DMS79 (cell line): ENCODE results near the gene ST8SIA2.
"Not testable (repeated sequence)": the region's sequence is repeated elsewhere in the genome, so short reads cannot be mapped to it uniquely, and the experiment has no call there.

ENCODE experiments used
- DNase-seq: peaks from one replicate; lab custom pipeline; 2025; lab: John Stamatoyannopoulos, UW

Gene ST8SIA2

DNA sequence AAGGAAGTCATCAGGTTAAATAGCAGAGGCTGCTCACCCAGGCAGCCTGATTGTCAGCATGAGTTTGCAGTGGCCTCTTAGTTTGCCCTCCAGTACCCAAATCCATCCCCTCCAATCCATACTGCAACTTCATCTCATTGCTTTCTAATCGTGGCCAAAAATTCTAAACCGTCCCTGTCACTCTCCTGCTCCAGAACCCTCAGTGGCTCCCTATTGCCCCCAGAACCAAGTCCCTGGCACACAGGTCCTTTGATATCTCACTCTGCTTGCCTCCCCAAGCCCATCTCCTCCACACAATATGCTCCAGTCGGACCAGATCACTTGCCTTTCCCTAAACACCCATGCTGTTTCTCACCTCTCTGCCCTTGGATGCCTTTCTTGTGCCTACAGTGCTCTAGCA, 49.7 kb downstream of the ST8SIA2 start:
- DNase-seq = no peak

DNA sequence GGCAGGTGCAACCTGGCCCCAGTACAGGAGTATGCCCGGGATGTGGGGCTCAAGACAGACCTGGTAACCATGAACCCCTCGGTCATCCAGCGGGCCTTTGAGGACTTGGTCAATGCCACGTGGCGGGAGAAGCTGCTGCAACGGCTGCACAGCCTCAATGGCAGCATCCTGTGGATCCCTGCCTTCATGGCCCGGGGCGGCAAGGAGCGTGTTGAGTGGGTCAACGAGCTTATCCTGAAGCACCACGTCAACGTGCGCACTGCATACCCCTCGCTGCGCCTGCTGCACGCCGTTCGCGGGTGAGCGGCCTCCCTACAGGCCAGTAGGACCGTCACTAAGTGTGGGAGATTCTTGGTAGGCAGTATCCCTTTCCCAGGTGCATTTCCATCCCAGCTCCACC, 51.0 kb downstream of the ST8SIA2 start:
- DNase-seq = no peak

DNA sequence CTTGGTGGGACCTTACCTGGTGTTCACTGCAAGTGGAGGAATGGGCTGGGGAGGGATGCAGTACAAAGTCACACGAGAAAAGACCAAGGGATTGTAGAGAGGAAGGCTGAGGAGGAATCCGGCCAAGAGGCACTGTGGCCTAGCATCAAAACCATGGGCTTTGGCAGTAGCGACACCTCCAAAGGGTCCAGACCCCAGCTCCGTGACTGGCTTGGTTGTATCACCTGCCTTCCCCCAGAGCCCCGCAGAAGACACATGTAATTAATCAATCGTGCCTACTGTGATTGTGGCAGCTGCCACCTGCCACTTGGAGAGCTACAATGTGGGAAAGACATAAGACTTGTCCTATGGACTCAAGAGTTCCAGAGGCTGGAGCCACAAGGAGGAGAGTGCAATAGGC, 54.7 kb downstream of the ST8SIA2 start:
- DNase-seq = no peak

GRCh38 chr15:92449476-92449875, 55.8 kb downstream of the ST8SIA2 start:
- no peak for DNase-seq

DNA sequence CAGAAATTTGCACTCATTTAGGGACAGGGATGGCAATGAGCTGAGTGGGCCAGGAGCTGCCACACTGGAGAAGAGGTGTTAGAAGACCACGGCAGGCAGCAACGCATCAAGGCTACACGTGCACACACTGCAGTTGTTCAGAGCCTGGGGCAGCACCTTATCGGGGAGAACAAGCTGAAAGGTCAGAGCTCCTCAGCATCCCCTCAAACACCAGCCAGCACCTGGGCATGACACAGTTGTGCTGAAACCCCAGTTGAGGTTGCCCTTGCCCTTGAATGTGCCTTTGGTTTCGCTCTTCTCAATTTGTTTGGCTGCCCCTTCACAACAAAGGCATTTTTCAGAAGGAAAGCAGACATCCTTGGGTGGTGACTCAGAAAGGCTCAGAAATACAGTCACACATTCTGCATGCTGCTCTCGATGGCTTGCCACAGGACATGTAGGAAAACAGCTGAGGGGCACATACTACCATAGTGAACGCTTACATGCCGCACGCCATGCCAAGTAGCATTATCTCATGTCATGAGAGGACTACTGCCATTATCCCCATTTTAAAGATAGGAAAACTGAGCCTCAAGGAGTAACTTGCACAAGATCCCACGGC, 57.6 kb downstream of the ST8SIA2 start:
- no peak for DNase-seq

GRCh38 chr15:92452143-92452542, 58.5 kb downstream of the ST8SIA2 start:
- no peak for DNase-seq

DNA sequence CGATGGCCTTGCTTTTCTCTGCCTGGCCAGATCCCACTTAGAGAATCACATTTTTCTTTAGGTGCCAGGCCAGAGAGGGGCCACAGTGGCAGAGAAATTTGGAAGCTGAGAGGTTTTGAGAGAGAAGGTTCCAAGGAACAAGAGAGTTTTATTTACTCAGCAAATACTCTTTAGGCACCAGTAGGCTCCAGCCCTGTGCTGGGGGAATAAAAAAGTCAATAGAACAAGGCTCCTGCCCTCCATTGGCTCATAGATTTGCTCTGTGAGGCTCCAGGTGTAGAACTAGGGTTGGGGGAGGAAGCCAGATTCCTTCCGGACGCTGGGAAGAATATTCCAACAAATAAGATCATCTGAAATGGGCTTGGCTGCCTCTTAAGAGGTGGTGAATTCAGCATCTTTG, 59.9 kb downstream of the ST8SIA2 start:
- DNase-seq = no peak

DNA sequence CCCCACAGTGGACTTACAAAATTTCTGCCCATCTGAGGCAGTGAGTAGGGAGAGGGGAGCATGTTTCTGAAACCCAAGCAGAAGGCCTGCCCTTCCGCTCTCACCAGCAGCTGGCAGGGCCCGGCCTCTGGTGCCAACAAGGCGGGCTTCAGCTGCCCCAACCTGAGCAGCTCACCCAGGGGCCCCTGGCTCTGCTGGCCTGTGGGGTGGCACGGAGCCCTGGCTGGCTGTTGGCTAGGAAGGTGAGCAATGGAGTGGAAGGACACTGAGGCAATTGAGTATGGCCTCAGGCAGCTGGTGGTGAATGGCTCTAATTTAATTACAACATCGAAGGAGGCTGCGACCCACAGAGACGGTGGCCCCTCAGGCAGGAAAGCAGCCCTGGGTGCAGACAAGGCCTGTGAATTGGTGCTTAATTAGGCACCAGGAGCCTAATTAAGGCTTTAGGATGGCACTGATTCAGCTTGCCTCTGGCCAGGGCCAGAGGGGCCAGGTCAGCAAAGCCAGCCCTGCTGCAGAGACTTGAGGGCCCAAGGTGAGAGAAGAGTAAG, 60.9 kb downstream of the ST8SIA2 start:
- DNase-seq = no peak

- DNase-seq = no peak
These were observed 61.6 kb downstream of the ST8SIA2 start for GRCh38 chr15:92455271-92455670.

- no peak for DNase-seq
These were observed 63.9 kb downstream of the ST8SIA2 start for GRCh38 chr15:92457471-92458041.

DNA sequence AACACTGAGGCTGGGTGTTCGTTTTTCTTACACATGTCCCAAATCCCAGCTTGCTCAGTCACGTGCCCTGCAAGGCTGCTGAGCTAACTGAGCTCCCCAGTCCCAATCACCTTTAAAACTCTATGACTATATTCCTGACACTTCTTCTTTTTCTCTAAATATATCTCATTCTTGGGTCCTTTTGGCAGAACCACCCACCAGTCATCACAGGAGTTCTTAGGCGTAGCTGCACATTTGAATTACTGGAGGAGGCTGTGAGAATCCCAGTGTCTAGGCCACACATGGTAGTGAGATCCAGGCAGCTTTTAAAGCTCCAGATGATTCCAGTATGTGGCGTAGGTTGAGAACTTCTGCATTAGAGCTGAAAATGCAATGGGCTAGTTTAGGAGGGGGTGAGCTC, 66.3 kb downstream of the ST8SIA2 start:
- DNase-seq = no peak

DNA sequence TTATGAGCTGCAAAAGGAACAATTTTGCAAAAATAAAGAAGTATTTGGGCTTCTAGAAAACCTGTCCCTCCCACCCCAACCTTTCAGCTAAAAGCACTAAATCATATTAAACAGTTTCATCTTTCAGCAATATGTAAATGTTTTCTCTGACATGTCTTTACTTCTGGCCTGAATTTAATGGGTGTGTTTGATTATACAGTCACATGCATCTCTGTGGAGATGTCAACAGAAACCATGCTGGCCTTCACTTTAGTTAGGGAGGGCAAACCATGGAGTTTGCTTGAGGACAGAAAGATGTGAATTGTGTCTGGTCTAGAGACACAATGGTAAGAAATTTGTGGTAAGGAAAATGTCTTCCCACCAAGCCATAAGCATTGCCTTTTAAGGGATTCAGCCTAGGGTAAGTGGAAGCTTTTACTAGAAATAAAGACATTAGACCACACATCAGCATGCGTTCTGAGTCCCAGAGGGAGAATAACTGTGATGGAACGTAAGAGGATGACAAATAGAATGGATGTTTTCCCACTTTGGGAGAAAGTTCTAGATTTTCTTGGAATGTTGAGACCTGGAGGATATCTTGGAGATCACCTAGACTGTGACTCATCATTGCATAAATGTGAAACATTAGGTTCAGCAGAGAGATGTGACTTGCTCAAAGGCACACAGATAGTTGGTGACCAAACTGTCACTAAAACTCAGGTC, 68.9 kb downstream of the ST8SIA2 start:
- DNase-seq = no peak

DNA sequence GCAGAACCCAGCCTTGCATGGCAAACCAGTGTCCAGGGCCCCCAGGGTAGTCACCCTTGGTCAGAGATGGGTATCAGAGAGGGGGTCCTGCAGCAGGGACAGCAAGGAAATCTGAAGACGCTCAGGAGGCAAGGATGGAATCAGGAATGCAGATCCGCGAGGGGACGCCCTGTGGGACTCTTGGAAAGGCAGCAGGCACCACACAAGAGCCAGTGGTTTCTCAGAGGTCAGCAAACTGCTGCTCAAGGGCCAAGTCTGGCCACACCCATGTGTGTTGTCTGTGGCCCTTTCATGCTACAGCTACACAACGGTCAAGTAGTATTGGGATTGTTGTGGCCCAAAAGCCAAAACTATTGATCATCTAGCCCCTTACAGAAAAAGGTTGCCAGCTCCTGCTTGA, 69.7 kb downstream of the ST8SIA2 start:
- no peak for DNase-seq

GRCh38 chr15:92463826-92464225, 70.1 kb downstream of the ST8SIA2 start:
- DNase-seq = no peak

- no peak for DNase-seq
These were observed 73.2 kb downstream of the ST8SIA2 start for GRCh38 chr15:92466834-92467233.

DNA sequence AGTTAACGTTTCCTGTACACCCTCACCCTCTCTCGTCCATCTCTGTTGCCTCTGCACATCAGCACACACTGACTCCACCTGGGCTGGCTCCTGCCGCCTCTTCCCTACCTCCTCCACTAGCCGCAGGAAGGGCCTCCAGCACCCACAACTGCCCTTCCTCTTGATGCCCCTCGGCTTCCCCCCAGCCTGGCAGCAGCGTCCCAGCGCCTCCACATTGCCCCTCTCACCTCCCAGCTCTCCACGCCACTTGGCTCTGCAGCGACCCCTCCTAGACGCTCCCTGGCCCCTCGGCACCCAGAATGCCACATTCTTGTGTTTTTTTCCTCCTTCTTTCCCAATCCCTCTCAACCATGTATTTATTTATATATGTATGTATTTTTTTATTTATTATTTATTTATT, 73.6 kb downstream of the ST8SIA2 start:
- no peak for DNase-seq

DNA sequence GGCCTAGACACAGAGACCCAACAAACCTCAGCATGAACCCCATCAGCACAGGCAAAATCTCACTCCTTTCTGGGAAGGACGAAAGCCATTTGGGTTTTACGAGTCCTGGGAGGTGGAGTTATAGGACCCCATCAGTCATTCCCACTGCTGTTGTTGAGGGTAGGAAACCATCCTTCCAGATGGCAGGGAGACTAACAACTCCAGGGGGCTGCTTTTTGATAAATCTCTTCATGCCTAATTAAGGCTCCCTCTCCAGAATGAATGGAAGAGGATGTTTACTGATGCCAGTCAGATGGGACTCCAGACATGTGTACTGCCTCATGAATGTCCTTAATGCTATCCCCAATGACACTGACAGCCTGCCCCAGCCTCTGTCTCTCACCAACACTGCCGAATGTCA, 75.3 kb downstream of the ST8SIA2 start:
- no peak for DNase-seq

DNA sequence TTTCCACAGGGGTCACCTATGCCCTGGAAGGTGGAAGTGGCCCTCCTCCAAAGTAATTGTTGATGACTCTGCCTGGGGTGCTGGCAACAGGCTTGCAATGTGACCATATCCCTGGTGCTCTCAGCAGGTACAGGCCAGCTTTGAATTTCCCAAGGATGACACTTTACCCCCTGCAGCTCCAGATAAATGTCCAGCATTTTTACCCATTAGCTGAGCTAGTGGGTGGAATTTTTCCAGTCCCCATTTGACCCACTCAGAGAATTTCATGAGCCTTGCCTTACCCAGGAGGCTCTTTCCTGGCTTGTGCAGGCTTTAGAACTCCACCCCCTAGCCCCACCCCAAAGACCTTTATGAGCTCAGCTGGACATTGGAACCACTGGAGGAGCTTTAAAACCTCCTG, 77.6 kb downstream of the ST8SIA2 start:
- DNase-seq = no peak

GRCh38 chr15:92473756-92474155, 80.1 kb downstream of the ST8SIA2 start:
- no peak for DNase-seq

DNA sequence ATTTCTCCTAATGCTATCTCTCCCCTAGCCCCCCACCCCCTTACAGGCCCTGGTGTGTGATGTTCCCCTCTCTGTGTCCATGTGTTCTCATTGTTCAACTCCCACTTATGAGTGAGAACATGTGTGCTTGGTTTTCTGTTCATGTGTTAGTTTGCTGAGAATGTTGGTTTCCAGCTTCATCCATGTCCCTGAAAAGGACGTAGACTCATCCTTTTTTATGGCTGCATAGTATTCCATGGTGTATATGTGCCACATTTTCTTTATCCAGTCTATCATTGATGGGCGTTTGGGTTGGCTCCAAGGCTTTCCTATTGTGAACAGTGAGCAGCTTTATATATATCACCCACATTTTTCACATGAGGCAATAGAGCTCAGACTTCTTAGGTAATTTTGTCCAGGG, 86.0 kb downstream of the ST8SIA2 start:
- DNase-seq = not testable (repeated sequence)

DNA sequence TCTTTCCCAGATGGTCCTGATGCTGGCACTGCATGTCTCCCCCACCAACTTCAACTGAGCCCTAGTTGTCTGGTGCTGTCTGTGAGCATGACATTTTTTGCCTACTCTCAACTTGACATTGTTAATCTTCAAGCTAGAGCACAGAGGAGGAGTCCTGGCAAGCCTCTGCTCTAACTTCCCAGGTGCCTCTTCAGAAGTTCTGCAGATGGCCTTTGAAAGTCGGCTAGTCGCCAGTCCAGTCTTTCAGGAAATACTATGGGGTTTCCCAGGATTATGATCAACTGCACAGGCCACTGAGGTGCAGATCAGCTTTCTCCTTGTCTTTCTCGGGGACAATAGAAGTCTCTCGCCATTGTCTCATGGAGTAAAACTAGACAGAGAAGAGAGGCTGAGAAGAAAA, 86.7 kb downstream of the ST8SIA2 start:
- no peak for DNase-seq

GRCh38 chr15:92485441-92485840, 91.8 kb downstream of the ST8SIA2 start:
- DNase-seq = no peak

DNA sequence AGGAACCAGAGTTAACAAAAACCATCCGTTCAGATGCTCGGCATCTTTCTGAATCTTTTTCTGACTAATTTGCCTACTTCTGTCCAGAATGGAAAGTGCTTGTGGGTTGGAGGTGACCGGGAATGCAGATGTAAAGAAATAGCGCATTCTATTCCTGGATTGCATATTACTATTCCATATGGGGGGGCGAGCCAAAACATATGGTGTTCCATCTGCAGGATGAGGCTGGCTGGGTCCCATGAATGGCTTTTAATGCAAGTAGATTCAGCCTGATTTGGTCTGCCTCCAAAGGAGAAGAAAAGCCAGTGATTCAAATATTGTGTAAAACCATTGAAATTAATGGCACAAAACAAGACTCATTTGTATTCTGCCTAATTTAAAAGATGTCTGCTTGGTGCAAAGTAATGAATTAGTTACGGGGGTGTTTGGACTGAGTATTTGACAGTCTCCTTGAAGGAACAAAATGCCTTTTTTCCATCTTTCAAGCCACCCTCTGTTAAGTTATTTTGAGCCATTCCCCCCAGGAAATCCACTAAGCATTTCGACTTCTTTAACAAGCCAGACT, 99.0 kb downstream of the ST8SIA2 start:
- DNase-seq = no peak
